HepG2 (cell line): ENCODE results near the gene IRF2. TPM values are rescaled to one million over a fixed set of nuclear protein-coding genes. Genes with fewer than 3 reads are reported as not detected.

Experiments
- ATAC-seq: fragments of 200-7000 bp; cut with Tn5 transposase; 3 replicates; pipeline ENCODE4 v1.9.1; 2020; ENCODE audit warnings: mild to moderate bottlenecking, moderate library complexity
- BruUV-seq: library from RNA; stranded (reverse); fragments of 400-500 nt; replicated peaks from 2 replicates; lab custom pipeline; 2021; lab: Mats Ljungman, UMichigan
- CTCF ChIA-PET: fragments of 300-600 bp; formaldehyde crosslinking; extraction: SDS; loops from one replicate; lab custom pipeline; 2021; ENCODE audit warnings: low total read pairs, inconsistent platforms, low intra/inter-chr PET ratio; lab: Yijun Ruan, JAX
- POLR2A ChIA-PET: fragments of 350-600 bp; sonication (Branson Sonifier 250); formaldehyde crosslinking; loops from one replicate; lab custom pipeline; 2020; ENCODE audit warnings: antibody characterized with exemption, inconsistent platforms; lab: Yijun Ruan, JAX
- DNase-seq: peaks from one replicate; pipeline ENCODE4 v3.0.0-alpha.2; 2015; ENCODE audit warnings: low spot score
- FAIRE-seq: peaks from 3 replicates; lab custom pipeline; 2011; peaks lifted over from hg19 to GRCh38; lab: Jason Lieb, UNC
- H2AFZ ChIP-seq: one replicate; pipeline ENCODE4 v1.6.1; 2011; ENCODE audit warnings: low read length, inconsistent platforms
- H3K27ac ChIP-seq: fragments of 300-600 bp; 3 replicates; pipeline ENCODE4 v1.8.0; 2011; ENCODE audit warnings: mixed run types, mild to moderate bottlenecking, mixed read lengths, low read length, inconsistent platforms; ENCODE audit not compliant: insufficient read depth; ENCODE audit errors: extremely low read length
- H3K27me3 ChIP-seq, 2 experiments: fragments of 200-600 bp in 1 of 2; 2 replicates in 1 of 2; 3 replicates in 1 of 2; pipeline versions ENCODE4 v1.6.0 to v1.8.0; 2011; ENCODE audit warnings: low read length in 2 of 2, mild to moderate bottlenecking in 2 of 2, moderate library complexity in 2 of 2, inconsistent platforms in 1 of 2; ENCODE audit not compliant: insufficient read depth in 2 of 2, control insufficient read depth in 1 of 2
- H3K36me3 ChIP-seq, 2 experiments: fragments of 200-600 bp in 1 of 2; replicated peaks in 1 of 2; 2 replicates in 1 of 2; 3 replicates in 1 of 2; pipeline versions ENCODE4 v1.5.1 to v1.8.0; 2011; ENCODE audit warnings: low read length in 2 of 2, inconsistent platforms in 1 of 2; ENCODE audit not compliant: insufficient read depth in 2 of 2, control insufficient read depth in 1 of 2
- H3K4me1 ChIP-seq: 2 replicates; pipeline ENCODE4 v1.5.1; 2012; ENCODE audit warnings: low read length, inconsistent platforms; ENCODE audit not compliant: insufficient read depth
- H3K4me2 ChIP-seq: 2 replicates; pipeline ENCODE4 v1.6.0; 2011; ENCODE audit warnings: low read depth, low read length, inconsistent platforms
- H3K4me3 ChIP-seq, 3 experiments: fragments of 200-600 bp in 1 of 3; sonication (generic), shearing (Covaris generic) in 1 of 3; replicated peaks in 1 of 3; 2 replicates each; pipeline ENCODE4 v1.5.1; 2011 to 2016; ENCODE audit warnings: low read length in 3 of 3, inconsistent platforms in 2 of 3, low read depth in 2 of 3, mild to moderate bottlenecking in 2 of 3, control low read depth in 1 of 3, mixed read lengths in 1 of 3; ENCODE audit not compliant: insufficient read depth in 1 of 3
- H3K79me2 ChIP-seq: one replicate; pipeline ENCODE4 v1.6.1; 2011; ENCODE audit warnings: low read length, inconsistent platforms; ENCODE audit not compliant: insufficient read depth
- H3K9ac ChIP-seq: 2 replicates; pipeline ENCODE4 v1.6.0; 2011; ENCODE audit warnings: mild to moderate bottlenecking, low read depth, low read length, inconsistent platforms; ENCODE audit not compliant: insufficient read depth
- H3K9me3 ChIP-seq: 2 replicates; pipeline ENCODE4 v1.5.1; 2012; ENCODE audit warnings: mild to moderate bottlenecking, low read length
- H4K20me1 ChIP-seq: 2 replicates; pipeline ENCODE4 v1.6.0; 2011; ENCODE audit warnings: inconsistent platforms, mild to moderate bottlenecking, low read length, moderate library complexity; ENCODE audit not compliant: insufficient read depth
- FOXA3 ChIP-seq: IDR thresholded peaks from 2 replicates; pipeline ENCODE4 v1.6.1; 2016; ENCODE audit warnings: missing genetic modification reagents, missing compliant biosample characterization
- JARID2 ChIP-seq: sonication (generic); formaldehyde crosslinking; IDR thresholded peaks from 2 replicates; pipeline ENCODE4 v1.8.1; 2023; ENCODE audit warnings: missing genetic modification reagents, inconsistent platforms; ENCODE audit not compliant: insufficient replicate concordance
- MAF1 ChIP-seq: sonication (generic); formaldehyde crosslinking; IDR thresholded peaks from 2 replicates; pipeline ENCODE4 v1.5.0; 2020; ENCODE audit warnings: missing genetic modification reagents, borderline replicate concordance
- POLR2AphosphoS2 ChIP-seq: IDR thresholded peaks from 2 replicates; pipeline ENCODE4 v1.6.1; 2011; ENCODE audit warnings: low read depth, low read length, improper control_type of control experiment
- ZBTB38 ChIP-seq: sonication (generic); formaldehyde crosslinking; IDR thresholded peaks from 2 replicates; pipeline ENCODE4 v1.5.1; 2020; ENCODE audit warnings: mild to moderate bottlenecking, missing genetic modification reagents
- ZNF160 ChIP-seq: sonication (generic); formaldehyde crosslinking; IDR thresholded peaks from 2 replicates; pipeline ENCODE4 v1.8.0; 2022; ENCODE audit warnings: mild to moderate bottlenecking, inconsistent platforms, missing genetic modification reagents
- ZNF235 ChIP-seq: sonication (generic); formaldehyde crosslinking; IDR thresholded peaks from 2 replicates; pipeline ENCODE4 v1.8.1; 2023; ENCODE audit warnings: mild to moderate bottlenecking, missing genetic modification reagents, borderline replicate concordance
- ZNF367 ChIP-seq: sonication (generic); formaldehyde crosslinking; IDR thresholded peaks from 2 replicates; pipeline ENCODE4 v1.4.0; 2020; ENCODE audit warnings: missing genetic modification reagents, borderline replicate concordance
- ZNF460 ChIP-seq: sonication (generic); formaldehyde crosslinking; IDR thresholded peaks from 2 replicates; pipeline ENCODE4 v1.5.1; 2020; ENCODE audit warnings: missing genetic modification reagents, mild to moderate bottlenecking, borderline replicate concordance
- ZNF530 ChIP-seq: sonication (generic); formaldehyde crosslinking; IDR thresholded peaks from 2 replicates; pipeline ENCODE4 v1.5.0; 2020; ENCODE audit warnings: low read depth, mild to moderate bottlenecking, missing genetic modification reagents
- WGBS: methylation state at CpG from one replicate; pipeline ENCODE4 v1.1.6; 2017; ENCODE audit warnings: low lambda C conversion rate; 5-methylcytosine and 5-hydroxymethylcytosine counted together
- in situ Hi-C: cut with HindIII; loops from 2 replicates; pipeline ENCODE4 v1.10.0; 2017; ENCODE audit warnings: low pct_unique_long_range_greater_than_20kb; ENCODE audit not compliant: extremely low pct_ligation_motif_present
- intact Hi-C: fragments of 100-400 bp; cut with micrococcal nuclease; formaldehyde crosslinking; loops from one replicate; pipeline ENCODE4 v1.10.0; 2022; ENCODE audit not compliant: unreplicated experiment
- polyA plus RNA-seq, 8 experiments: library from polyadenylated mRNA; depleted of rRNA in 3 of 8; stranded (reverse) in 7 of 8; unstranded in 1 of 8; fragments of >200 nt; fragmentation: Illumina TruSeq in 4 of 8; extraction: Trizol in 4 of 8; gene quantifications; 2 replicates each; pipeline versions ENCODE4 v1.2.1 to v1.2.3, GENCODE V29; 2011 to 2016; ENCODE audit warnings: low read depth in 4 of 8, missing spikeins in 1 of 8, mixed read lengths in 1 of 8; ENCODE audit not compliant: insufficient read depth in 1 of 8
- total RNA-seq, 5 experiments: library from RNA; depleted of rRNA; stranded (reverse); fragments of >200 nt; fragmentation: Illumina TruSeq; extraction: Trizol; gene quantifications; 2 replicates each; pipeline ENCODE4 v1.2.3, GENCODE V29; 2016; ENCODE audit warnings: low read depth in 1 of 5
- TF ChIP-seq, protein P1 (sequence below): sonication (generic); formaldehyde crosslinking; IDR thresholded peaks from 2 replicates; pipeline ENCODE4 v1.8.0; 2022; ENCODE audit warnings: missing genetic modification reagents, mild to moderate bottlenecking, borderline replicate concordance
- TF ChIP-seq, protein P2 (sequence below): sonication (generic); formaldehyde crosslinking; IDR thresholded peaks from 2 replicates; pipeline ENCODE4 v1.5.1; 2020; ENCODE audit warnings: mild to moderate bottlenecking, missing genetic modification reagents, moderate library complexity

Gene IRF2
- total and polyA plus RNA-seq, 2 of the 13 experiments (the other 11 are each of a cell fraction or from before 2014, with no cell fraction given): 15.5 to 28.8 TPM

GRCh38 chr4:184399512-184399908 lies 74.8 kb downstream of the IRF2 start:
- ChIA-PET POLR2A (no interaction called here), CTCF (no interaction called here)
- no peak for TF ChIP-seq ZNF160 (CRISPR knock-in tag)
- TF ChIP-seq ZBTB38: no peak
- no peak for TF ChIP-seq ZNF460
- no peak for TF ChIP-seq ZNF367 (CRISPR knock-in tag)
- no peak overlapping the region for H3K27ac ChIP-seq
- peaks cover 18 to 54% of the 10 kb centered on the region in 2 experiments for H3K36me3 ChIP-seq
- no peak overlapping the region for H3K4me3 ChIP-seq
- BruUV-seq: no TSS peak
- no peaks in the 10 kb centered on the region for H3K79me2 ChIP-seq
- DNase-seq (no peak), FAIRE-seq (no peak), ATAC-seq (no peak)
- H3K4me1 ChIP-seq: no peaks in the 10 kb centered on the region
- WGBS: 94% methylated on average over 3 of the region's 3 CpGs
- intact Hi-C loops (no loop called here), in situ Hi-C loops (no loop called here)
- H4K20me1 ChIP-seq: no peaks in the 10 kb centered on the region
- no peaks in the 10 kb centered on the region for H3K9me3 ChIP-seq
- no peak overlapping the region for H3K4me2 ChIP-seq
- H2AFZ ChIP-seq: no peak overlapping the region
- H3K27me3 ChIP-seq: no peaks in the 10 kb centered on the region
- H3K9ac ChIP-seq: no peak overlapping the region

DNA sequence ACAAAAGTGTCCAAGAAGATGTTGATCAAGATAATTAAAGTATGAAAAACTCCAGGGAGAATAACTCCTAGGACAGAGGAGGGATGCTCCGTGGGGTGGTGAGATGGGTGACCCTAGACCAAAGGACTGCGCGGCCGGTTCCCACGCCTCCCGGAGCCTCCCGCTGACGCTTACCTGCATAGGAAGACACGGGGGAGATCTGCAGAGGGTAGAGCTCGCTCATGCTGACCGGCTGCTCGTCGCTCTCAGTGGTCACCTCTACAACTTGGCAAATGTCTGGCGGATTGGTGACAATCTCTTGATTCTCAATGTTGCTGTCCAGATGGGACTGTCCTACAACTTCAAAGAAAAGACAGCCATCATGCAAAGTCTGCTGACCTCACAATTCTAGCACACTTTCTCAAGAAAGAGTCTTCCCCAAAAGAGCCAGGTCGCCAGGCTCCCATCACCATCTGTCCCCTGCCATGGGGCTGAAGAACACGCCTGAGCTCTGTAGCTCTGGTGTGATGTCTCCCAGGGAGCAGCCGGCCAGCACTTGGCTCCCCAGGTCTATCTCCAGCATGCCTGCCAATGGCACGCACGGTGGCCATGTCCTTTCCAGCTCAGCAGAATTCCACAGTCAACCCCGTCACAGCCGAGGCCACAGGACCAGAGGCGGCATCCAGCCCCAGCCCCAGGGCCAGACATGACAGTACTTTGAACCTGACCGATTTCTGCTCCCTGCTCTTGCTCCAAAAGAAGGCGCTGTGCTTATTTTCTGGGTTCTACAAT lies 75.4 kb downstream of the IRF2 start:
- Histone ChIP-seq H3K4me1 (no peaks in the 10 kb centered on the region), H3K4me3 (no peak overlapping the region), H3K79me2 (no peaks in the 10 kb centered on the region), H4K20me1 (no peaks in the 10 kb centered on the region), H3K9ac (no peak overlapping the region), H2AFZ (no peak overlapping the region), H3K27me3 (no peaks in the 10 kb centered on the region), H3K36me3 (peaks cover 18 to 56% of the 10 kb centered on the region in 2 experiments), H3K27ac (no peak overlapping the region), H3K4me2 (no peak overlapping the region), H3K9me3 (no peaks in the 10 kb centered on the region)
- TF ChIP-seq POLR2AphosphoS2: no peak
- no peak for TF ChIP-seq MAF1
- no peak for TF ChIP-seq FOXA3 (CRISPR knock-in tag)
- no peak for TF ChIP-seq JARID2 (CRISPR knock-in tag)
- TF ChIP-seq, protein P1, sequence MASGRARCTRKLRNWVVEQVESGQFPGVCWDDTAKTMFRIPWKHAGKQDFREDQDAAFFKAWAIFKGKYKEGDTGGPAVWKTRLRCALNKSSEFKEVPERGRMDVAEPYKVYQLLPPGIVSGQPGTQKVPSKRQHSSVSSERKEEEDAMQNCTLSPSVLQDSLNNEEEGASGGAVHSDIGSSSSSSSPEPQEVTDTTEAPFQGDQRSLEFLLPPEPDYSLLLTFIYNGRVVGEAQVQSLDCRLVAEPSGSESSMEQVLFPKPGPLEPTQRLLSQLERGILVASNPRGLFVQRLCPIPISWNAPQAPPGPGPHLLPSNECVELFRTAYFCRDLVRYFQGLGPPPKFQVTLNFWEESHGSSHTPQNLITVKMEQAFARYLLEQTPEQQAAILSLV (CRISPR knock-in tag): no peak
- TF ChIP-seq, protein P2, sequence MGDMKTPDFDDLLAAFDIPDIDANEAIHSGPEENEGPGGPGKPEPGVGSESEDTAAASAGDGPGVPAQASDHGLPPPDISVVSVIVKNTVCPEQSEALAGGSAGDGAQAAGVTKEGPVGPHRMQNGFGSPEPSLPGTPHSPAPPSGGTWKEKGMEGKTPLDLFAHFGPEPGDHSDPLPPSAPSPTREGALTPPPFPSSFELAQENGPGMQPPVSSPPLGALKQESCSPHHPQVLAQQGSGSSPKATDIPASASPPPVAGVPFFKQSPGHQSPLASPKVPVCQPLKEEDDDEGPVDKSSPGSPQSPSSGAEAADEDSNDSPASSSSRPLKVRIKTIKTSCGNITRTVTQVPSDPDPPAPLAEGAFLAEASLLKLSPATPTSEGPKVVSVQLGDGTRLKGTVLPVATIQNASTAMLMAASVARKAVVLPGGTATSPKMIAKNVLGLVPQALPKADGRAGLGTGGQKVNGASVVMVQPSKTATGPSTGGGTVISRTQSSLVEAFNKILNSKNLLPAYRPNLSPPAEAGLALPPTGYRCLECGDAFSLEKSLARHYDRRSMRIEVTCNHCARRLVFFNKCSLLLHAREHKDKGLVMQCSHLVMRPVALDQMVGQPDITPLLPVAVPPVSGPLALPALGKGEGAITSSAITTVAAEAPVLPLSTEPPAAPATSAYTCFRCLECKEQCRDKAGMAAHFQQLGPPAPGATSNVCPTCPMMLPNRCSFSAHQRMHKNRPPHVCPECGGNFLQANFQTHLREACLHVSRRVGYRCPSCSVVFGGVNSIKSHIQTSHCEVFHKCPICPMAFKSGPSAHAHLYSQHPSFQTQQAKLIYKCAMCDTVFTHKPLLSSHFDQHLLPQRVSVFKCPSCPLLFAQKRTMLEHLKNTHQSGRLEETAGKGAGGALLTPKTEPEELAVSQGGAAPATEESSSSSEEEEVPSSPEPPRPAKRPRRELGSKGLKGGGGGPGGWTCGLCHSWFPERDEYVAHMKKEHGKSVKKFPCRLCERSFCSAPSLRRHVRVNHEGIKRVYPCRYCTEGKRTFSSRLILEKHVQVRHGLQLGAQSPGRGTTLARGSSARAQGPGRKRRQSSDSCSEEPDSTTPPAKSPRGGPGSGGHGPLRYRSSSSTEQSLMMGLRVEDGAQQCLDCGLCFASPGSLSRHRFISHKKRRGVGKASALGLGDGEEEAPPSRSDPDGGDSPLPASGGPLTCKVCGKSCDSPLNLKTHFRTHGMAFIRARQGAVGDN: peak; percentile 11; the same call in 1 of the 2 replicates
- no peak for TF ChIP-seq ZNF530 (CRISPR knock-in tag)
- no peak for TF ChIP-seq ZNF235 (CRISPR knock-in tag)
- ChIA-PET CTCF (no interaction called here), POLR2A (no interaction called here)
- intact Hi-C loops (no loop called here), in situ Hi-C loops (no loop called here)
- no TSS peak for BruUV-seq
- DNase-seq (no peak), ATAC-seq (no peak), FAIRE-seq (no peak)
- 93% methylated on average over 12 of the region's 24 CpGs for WGBS
